ENCODE measurements around the gene SETBP1. TPM values are rescaled to one million over a fixed set of nuclear protein-coding genes. Genes with fewer than 3 reads are reported as not detected.

SETBP1 gene
- total and polyA plus RNA-seq, 2 of the 8 experiments (the other 6 are each of a cell fraction or from before 2014, with no cell fraction given), result 2.0 to 6.5 TPM

DNA sequence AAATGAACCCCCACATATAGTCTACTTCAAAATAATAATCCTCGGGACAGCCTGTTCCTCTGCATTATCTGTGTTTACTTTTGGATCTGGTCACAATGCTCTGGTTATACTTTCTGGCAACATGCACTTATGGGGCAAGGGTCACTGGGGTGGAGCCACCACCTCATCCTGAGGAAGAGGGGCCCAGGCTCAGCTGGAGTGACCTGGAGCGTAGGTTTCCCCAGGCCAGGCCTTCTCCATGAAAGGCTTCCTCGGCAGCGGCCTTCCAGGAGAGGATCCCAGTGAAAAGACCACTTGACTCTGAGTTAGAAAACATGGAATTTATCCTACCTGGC, 237.4 kb downstream of the SETBP1 start (continued):
- TF ChIP-seq, protein P1, sequence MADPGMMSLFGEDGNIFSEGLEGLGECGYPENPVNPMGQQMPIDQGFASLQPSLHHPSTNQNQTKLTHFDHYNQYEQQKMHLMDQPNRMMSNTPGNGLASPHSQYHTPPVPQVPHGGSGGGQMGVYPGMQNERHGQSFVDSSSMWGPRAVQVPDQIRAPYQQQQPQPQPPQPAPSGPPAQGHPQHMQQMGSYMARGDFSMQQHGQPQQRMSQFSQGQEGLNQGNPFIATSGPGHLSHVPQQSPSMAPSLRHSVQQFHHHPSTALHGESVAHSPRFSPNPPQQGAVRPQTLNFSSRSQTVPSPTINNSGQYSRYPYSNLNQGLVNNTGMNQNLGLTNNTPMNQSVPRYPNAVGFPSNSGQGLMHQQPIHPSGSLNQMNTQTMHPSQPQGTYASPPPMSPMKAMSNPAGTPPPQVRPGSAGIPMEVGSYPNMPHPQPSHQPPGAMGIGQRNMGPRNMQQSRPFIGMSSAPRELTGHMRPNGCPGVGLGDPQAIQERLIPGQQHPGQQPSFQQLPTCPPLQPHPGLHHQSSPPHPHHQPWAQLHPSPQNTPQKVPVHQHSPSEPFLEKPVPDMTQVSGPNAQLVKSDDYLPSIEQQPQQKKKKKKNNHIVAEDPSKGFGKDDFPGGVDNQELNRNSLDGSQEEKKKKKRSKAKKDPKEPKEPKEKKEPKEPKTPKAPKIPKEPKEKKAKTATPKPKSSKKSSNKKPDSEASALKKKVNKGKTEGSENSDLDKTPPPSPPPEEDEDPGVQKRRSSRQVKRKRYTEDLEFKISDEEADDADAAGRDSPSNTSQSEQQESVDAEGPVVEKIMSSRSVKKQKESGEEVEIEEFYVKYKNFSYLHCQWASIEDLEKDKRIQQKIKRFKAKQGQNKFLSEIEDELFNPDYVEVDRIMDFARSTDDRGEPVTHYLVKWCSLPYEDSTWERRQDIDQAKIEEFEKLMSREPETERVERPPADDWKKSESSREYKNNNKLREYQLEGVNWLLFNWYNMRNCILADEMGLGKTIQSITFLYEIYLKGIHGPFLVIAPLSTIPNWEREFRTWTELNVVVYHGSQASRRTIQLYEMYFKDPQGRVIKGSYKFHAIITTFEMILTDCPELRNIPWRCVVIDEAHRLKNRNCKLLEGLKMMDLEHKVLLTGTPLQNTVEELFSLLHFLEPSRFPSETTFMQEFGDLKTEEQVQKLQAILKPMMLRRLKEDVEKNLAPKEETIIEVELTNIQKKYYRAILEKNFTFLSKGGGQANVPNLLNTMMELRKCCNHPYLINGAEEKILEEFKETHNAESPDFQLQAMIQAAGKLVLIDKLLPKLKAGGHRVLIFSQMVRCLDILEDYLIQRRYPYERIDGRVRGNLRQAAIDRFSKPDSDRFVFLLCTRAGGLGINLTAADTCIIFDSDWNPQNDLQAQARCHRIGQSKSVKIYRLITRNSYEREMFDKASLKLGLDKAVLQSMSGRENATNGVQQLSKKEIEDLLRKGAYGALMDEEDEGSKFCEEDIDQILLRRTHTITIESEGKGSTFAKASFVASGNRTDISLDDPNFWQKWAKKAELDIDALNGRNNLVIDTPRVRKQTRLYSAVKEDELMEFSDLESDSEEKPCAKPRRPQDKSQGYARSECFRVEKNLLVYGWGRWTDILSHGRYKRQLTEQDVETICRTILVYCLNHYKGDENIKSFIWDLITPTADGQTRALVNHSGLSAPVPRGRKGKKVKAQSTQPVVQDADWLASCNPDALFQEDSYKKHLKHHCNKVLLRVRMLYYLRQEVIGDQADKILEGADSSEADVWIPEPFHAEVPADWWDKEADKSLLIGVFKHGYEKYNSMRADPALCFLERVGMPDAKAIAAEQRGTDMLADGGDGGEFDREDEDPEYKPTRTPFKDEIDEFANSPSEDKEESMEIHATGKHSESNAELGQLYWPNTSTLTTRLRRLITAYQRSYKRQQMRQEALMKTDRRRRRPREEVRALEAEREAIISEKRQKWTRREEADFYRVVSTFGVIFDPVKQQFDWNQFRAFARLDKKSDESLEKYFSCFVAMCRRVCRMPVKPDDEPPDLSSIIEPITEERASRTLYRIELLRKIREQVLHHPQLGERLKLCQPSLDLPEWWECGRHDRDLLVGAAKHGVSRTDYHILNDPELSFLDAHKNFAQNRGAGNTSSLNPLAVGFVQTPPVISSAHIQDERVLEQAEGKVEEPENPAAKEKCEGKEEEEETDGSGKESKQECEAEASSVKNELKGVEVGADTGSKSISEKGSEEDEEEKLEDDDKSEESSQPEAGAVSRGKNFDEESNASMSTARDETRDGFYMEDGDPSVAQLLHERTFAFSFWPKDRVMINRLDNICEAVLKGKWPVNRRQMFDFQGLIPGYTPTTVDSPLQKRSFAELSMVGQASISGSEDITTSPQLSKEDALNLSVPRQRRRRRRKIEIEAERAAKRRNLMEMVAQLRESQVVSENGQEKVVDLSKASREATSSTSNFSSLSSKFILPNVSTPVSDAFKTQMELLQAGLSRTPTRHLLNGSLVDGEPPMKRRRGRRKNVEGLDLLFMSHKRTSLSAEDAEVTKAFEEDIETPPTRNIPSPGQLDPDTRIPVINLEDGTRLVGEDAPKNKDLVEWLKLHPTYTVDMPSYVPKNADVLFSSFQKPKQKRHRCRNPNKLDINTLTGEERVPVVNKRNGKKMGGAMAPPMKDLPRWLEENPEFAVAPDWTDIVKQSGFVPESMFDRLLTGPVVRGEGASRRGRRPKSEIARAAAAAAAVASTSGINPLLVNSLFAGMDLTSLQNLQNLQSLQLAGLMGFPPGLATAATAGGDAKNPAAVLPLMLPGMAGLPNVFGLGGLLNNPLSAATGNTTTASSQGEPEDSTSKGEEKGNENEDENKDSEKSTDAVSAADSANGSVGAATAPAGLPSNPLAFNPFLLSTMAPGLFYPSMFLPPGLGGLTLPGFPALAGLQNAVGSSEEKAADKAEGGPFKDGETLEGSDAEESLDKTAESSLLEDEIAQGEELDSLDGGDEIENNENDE (IDR thresholded peaks at IDR 0.05; ENCODE audit: insufficient replicate concordance, low read length), result no peak
- TF ChIP-seq TEAD4 (IDR thresholded peaks at IDR 0.05; ENCODE audit: low read depth, low read length), result no peak
- no peak for TF ChIP-seq KDM5A (IDR thresholded peaks at IDR 0.05; ENCODE audit: low read length)
- no peak for TF ChIP-seq RBBP5 (IDR thresholded peaks at IDR 0.05; ENCODE audit: borderline replicate concordance, low read depth, low read length)
- no peak for TF ChIP-seq BRCA1 (IDR thresholded peaks at IDR 0.05; ENCODE audit: low read depth, low read length)
- no peak for TF ChIP-seq RFX5 (IDR thresholded peaks at IDR 0.05; ENCODE audit: borderline replicate concordance, low read depth, low read length)
- no peak for TF ChIP-seq PHF8 (conservative IDR thresholded peaks at IDR 0.05; ENCODE audit: low read depth, low read length)
- no peak for TF ChIP-seq POU5F1 (IDR thresholded peaks at IDR 0.05; ENCODE audit: low read depth, low read length)
- TF ChIP-seq, protein P2, sequence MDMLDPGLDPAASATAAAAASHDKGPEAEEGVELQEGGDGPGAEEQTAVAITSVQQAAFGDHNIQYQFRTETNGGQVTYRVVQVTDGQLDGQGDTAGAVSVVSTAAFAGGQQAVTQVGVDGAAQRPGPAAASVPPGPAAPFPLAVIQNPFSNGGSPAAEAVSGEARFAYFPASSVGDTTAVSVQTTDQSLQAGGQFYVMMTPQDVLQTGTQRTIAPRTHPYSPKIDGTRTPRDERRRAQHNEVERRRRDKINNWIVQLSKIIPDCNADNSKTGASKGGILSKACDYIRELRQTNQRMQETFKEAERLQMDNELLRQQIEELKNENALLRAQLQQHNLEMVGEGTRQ (IDR thresholded peaks at IDR 0.05; ENCODE audit: low read length), result no peak
- no peak for TF ChIP-seq HDAC6 (IDR thresholded peaks at IDR 0.05; ENCODE audit: low read depth, low read length)
- TF ChIP-seq HDAC2 (IDR thresholded peaks at IDR 0.05; ENCODE audit: borderline replicate concordance in 1 of 2, low read depth in 2 of 2, low read length in 2 of 2), result no peak

Data from H1 (cell line).